ENCODE results near the gene SND1.
A peak's percentile ranks its signal among the peaks of the same experiment; 100 is the strongest.

The SND1 gene

GRCh38 chr7:127918130-127918529 is 266.1 kb downstream of the SND1 start (continued):
- no peak for TF ChIP-seq ZNF433 (tag by site-specific recombination; IDR thresholded peaks at IDR 0.05; ENCODE audit: low read depth)
- TF ChIP-seq ZNF174 (tag by site-specific recombination; IDR thresholded peaks at IDR 0.05): no peak
- TF ChIP-seq ZSCAN18 (tag by site-specific recombination; IDR thresholded peaks at IDR 0.05): no peak
- no peak for TF ChIP-seq ZNF660 (tag by site-specific recombination; IDR thresholded peaks at IDR 0.05)
- TF ChIP-seq ZBTB26 (tag by site-specific recombination; optimal IDR thresholded peaks at IDR 0.05): no peak
- no peak for TF ChIP-seq ZNF133 (tag by site-specific recombination; IDR thresholded peaks at IDR 0.05)
- no peak for TF ChIP-seq ZFP41 (tag by site-specific recombination; IDR thresholded peaks at IDR 0.05; ENCODE audit: borderline replicate concordance)
- no peak for TF ChIP-seq ZFP37 (tag by site-specific recombination; IDR thresholded peaks at IDR 0.05)
- TF ChIP-seq SP3 (tag by site-specific recombination; IDR thresholded peaks at IDR 0.05): no peak
- TF ChIP-seq SALL2 (tag by site-specific recombination; IDR thresholded peaks at IDR 0.05; ENCODE audit: borderline replicate concordance): no peak
- no peak for TF ChIP-seq GLIS1 (tag by site-specific recombination; IDR thresholded peaks at IDR 0.05)

GRCh38 chr7:127920787-127921438 is 268.9 kb downstream of the SND1 start:
- H3K4me1 ChIP-seq (ENCODE audit: control insufficient read depth, insufficient read depth, low read length): 0 out of 2 replicates have a peak, but pooled peaks cover 3% of the 10 kb centered on the region
- POLR2A ChIA-PET: no interaction called here
- no peak overlapping the region for H3K27ac ChIP-seq (ENCODE audit: extremely low read depth, low read depth, low read length)
- no peaks in the 10 kb centered on the region for H3K9me3 ChIP-seq (ENCODE audit: control insufficient read depth, insufficient read depth, low read depth, low read length)
- H3K36me3 ChIP-seq (ENCODE audit: control insufficient read depth in 2 of 2, insufficient read depth in 1 of 2, low read length in 2 of 2): no peaks in the 10 kb centered on the region
- H3K4me3 ChIP-seq (ENCODE audit: low read depth, low read length): no peak overlapping the region
- CTCF ChIA-PET: interaction anchor here (0.6 kb wide), 2 partner anchors 114 to 125 kb away, joined by 3 to 6 read pairs; no protein-coding TSS in a partner anchor
- TF ChIP-seq ZNF488 (tag by site-specific recombination; IDR thresholded peaks at IDR 0.05) (no peak), ZNF114 (tag by site-specific recombination; IDR thresholded peaks at IDR 0.05) (no peak), PRDM1 (tag by site-specific recombination; IDR thresholded peaks at IDR 0.05) (peak; percentile 88), INSM2 (tag by site-specific recombination; IDR thresholded peaks at IDR 0.05) (no peak), BCL11B (tag by site-specific recombination; IDR thresholded peaks at IDR 0.05; ENCODE audit: low read depth) (no peak), KLF17 (tag by site-specific recombination; IDR thresholded peaks at IDR 0.05) (no peak), ZNF266 (tag by site-specific recombination; IDR thresholded peaks at IDR 0.05; ENCODE audit: low read depth) (no peak), SCRT2 (tag by site-specific recombination; IDR thresholded peaks at IDR 0.05) (0 out of 2 replicates have a peak, but pooled peaks have one; percentile 15), ZNF214 (tag by site-specific recombination; IDR thresholded peaks at IDR 0.05; ENCODE audit: borderline replicate concordance) (no peak), ZNF202 (tag by site-specific recombination; IDR thresholded peaks at IDR 0.05; ENCODE audit: borderline replicate concordance) (no peak), ATF2 (tag by site-specific recombination; IDR thresholded peaks at IDR 0.05; ENCODE audit: low read depth) (peak; percentile 47; the same call in 1 of the 2 replicates), ZNF292 (tag by site-specific recombination; IDR thresholded peaks at IDR 0.05; ENCODE audit: borderline replicate concordance, low read depth) (no peak), ZNF221 (tag by site-specific recombination; IDR thresholded peaks at IDR 0.05; ENCODE audit: borderline replicate concordance) (no peak), PRDM6 (tag by site-specific recombination; IDR thresholded peaks at IDR 0.05) (peak; percentile 88), ZNF501 (tag by site-specific recombination; IDR thresholded peaks at IDR 0.05) (no peak)
